ENCODE results near the gene LDHD.

- TF ChIP-seq AFF4 (CRISPR knock-in tag; IDR thresholded peaks at IDR 0.05), result no peak
- no peak for TF ChIP-seq MXI1 (IDR thresholded peaks at IDR 0.05; ENCODE audit: borderline replicate concordance, low read depth, low read length)
- no peak for TF ChIP-seq POLR2AphosphoS5 (IDR thresholded peaks at IDR 0.05; ENCODE audit: low read depth, low read length)
- no peak for TF ChIP-seq ZNF430 (CRISPR knock-in tag; IDR thresholded peaks at IDR 0.05)
- TF ChIP-seq CTCF (CRISPR knock-in tag; IDR thresholded peaks at IDR 0.05), result no peak
- TF ChIP-seq, protein P1, sequence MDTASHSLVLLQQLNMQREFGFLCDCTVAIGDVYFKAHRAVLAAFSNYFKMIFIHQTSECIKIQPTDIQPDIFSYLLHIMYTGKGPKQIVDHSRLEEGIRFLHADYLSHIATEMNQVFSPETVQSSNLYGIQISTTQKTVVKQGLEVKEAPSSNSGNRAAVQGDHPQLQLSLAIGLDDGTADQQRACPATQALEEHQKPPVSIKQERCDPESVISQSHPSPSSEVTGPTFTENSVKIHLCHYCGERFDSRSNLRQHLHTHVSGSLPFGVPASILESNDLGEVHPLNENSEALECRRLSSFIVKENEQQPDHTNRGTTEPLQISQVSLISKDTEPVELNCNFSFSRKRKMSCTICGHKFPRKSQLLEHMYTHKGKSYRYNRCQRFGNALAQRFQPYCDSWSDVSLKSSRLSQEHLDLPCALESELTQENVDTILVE (CRISPR knock-in tag; IDR thresholded peaks at IDR 0.05), result no peak
- TF ChIP-seq GABPA (IDR thresholded peaks at IDR 0.05; ENCODE audit: low read depth, low read length), result no peak
- TF ChIP-seq GABPA (CRISPR knock-in tag; IDR thresholded peaks at IDR 0.05; ENCODE audit: low read depth), result no peak
- TF ChIP-seq, protein P2, sequence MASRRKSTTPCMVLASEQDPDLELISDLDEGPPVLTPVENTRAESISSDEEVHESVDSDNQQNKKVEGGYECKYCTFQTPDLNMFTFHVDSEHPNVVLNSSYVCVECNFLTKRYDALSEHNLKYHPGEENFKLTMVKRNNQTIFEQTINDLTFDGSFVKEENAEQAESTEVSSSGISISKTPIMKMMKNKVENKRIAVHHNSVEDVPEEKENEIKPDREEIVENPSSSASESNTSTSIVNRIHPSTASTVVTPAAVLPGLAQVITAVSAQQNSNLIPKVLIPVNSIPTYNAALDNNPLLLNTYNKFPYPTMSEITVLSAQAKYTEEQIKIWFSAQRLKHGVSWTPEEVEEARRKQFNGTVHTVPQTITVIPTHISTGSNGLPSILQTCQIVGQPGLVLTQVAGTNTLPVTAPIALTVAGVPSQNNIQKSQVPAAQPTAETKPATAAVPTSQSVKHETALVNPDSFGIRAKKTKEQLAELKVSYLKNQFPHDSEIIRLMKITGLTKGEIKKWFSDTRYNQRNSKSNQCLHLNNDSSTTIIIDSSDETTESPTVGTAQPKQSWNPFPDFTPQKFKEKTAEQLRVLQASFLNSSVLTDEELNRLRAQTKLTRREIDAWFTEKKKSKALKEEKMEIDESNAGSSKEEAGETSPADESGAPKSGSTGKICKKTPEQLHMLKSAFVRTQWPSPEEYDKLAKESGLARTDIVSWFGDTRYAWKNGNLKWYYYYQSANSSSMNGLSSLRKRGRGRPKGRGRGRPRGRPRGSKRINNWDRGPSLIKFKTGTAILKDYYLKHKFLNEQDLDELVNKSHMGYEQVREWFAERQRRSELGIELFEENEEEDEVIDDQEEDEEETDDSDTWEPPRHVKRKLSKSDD (CRISPR knock-in tag; IDR thresholded peaks at IDR 0.05; ENCODE audit: low read depth), result no peak
- TF ChIP-seq ZNF274 (CRISPR knock-in tag; IDR thresholded peaks at IDR 0.05), result no peak
- no peak for TF ChIP-seq ZNF33A (CRISPR knock-in tag; IDR thresholded peaks at IDR 0.05; ENCODE audit: borderline replicate concordance)
- no peak for TF ChIP-seq ZNF317 (CRISPR knock-in tag; IDR thresholded peaks at IDR 0.05)
- TF ChIP-seq POLR2A (IDR thresholded peaks at IDR 0.05; ENCODE audit: insufficient read depth in 1 of 2, low read depth in 2 of 2, low read length in 2 of 2), result no peak
These were observed 26.9 kb downstream of the LDHD start for GRCh38 chr16:75089486-75090202.
